B cell (primary cell): Measurements from ENCODE around the gene TAF1C.

Source experiments
- EZH2 ChIP-seq: IDR thresholded peaks from 2 replicates; pipeline ENCODE4 v1.6.1; 2012; ENCODE audit warnings: borderline replicate concordance, low read depth, mild to moderate bottlenecking, moderate library complexity, low read length; ENCODE audit not compliant: insufficient read depth, poor library complexity, severe bottlenecking
- TF ChIP-seq, protein P1 (sequence below): fragments of 200-600 bp; IDR thresholded peaks from one replicate; pipeline ENCODE4 v1.8.0; 2022; ENCODE audit warnings: antibody characterized with exemption, mild to moderate bottlenecking

DNA sequence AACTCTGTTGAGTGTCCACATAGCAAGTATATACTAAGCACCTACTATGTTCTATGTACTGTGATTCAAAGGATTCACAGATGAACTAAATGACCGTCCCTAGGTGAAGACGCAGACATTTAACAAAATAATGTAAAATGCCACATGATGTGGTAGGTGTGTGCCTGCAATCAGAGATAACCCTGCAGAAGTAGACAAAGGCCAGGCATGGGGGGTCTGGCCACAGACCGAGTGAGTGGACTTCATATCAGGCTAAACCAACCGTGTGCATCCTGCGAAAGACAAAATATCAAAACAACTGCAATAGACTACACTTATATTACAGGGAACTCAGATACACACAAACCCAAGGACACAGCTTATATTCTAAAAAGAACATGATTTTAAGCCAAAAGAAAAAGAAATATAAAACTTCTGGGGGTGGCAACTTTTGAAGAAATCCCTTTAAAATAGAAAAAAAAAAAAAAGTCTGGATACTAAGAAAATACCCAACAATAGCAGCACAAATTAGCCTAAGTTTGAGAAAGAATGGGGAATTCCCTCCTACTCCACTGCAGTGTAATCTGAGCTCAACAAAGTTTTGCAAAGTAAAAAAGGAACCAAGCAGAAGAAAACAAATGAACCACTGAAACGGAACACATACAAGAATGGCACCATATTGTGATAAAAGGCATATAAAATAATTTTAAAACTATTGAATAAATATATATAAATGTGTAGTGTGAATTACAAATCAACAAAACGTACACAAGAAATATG, 54.2 kb downstream of the TAF1C start:
- TF ChIP-seq, protein P1, sequence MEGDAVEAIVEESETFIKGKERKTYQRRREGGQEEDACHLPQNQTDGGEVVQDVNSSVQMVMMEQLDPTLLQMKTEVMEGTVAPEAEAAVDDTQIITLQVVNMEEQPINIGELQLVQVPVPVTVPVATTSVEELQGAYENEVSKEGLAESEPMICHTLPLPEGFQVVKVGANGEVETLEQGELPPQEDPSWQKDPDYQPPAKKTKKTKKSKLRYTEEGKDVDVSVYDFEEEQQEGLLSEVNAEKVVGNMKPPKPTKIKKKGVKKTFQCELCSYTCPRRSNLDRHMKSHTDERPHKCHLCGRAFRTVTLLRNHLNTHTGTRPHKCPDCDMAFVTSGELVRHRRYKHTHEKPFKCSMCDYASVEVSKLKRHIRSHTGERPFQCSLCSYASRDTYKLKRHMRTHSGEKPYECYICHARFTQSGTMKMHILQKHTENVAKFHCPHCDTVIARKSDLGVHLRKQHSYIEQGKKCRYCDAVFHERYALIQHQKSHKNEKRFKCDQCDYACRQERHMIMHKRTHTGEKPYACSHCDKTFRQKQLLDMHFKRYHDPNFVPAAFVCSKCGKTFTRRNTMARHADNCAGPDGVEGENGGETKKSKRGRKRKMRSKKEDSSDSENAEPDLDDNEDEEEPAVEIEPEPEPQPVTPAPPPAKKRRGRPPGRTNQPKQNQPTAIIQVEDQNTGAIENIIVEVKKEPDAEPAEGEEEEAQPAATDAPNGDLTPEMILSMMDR, result no peak
- TF ChIP-seq EZH2, result no peak
